HG03342 (cell line): ENCODE data around the gene SLC16A8.
"Not testable (repeated sequence)": the region's sequence is repeated elsewhere in the genome, so short reads cannot be mapped to it uniquely, and the experiment has no call there.

Experiments used
- ATAC-seq: cut with Tn5 transposase; IDR thresholded peaks from one replicate; pipeline ENCODE4 v1.9.1; 2021; ENCODE audit warnings: mild to moderate bottlenecking, moderate library complexity; ENCODE audit not compliant: unreplicated experiment

SLC16A8 gene

GRCh38 chr22:38086942-38087341, 3.0 kb upstream of the SLC16A8 start:
- no peak for ATAC-seq

- ATAC-seq, result no peak
These were observed 2.2 kb upstream of the SLC16A8 start for GRCh38 chr22:38086001-38086845.

- ATAC-seq, result no peak
These were observed 1.5 kb upstream of the SLC16A8 start for GRCh38 chr22:38085501-38085900.

GRCh38 chr22:38085056-38085455, 1.1 kb upstream of the SLC16A8 start:
- ATAC-seq, result no peak

- no peak for ATAC-seq
These were observed 836 bp downstream of the SLC16A8 start for GRCh38 chr22:38082986-38083710.

- ATAC-seq, result no peak
These were observed 1.8 kb downstream of the SLC16A8 start for GRCh38 chr22:38081941-38082828.

- no peak for ATAC-seq
These were observed 2.4 kb downstream of the SLC16A8 start for GRCh38 chr22:38081636-38081940.

GRCh38 chr22:38080850-38081635, 2.9 kb downstream of the SLC16A8 start:
- ATAC-seq, result no peak

- ATAC-seq, result no peak
These were observed 3.5 kb downstream of the SLC16A8 start for GRCh38 chr22:38080474-38080849.

GRCh38 chr22:38079804-38080203, 4.2 kb downstream of the SLC16A8 start:
- ATAC-seq, result no peak

GRCh38 chr22:38079208-38079607, 4.8 kb downstream of the SLC16A8 start:
- not testable (repeated sequence) for ATAC-seq

GRCh38 chr22:38078046-38078840, 5.7 kb downstream of the SLC16A8 start:
- ATAC-seq, result no peak

- no peak for ATAC-seq
These were observed 6.4 kb downstream of the SLC16A8 start for GRCh38 chr22:38077595-38077994.

GRCh38 chr22:38077096-38077495, 6.9 kb downstream of the SLC16A8 start:
- no peak for ATAC-seq

GRCh38 chr22:38075961-38076360, 8.0 kb downstream of the SLC16A8 start:
- no peak for ATAC-seq

- no peak for ATAC-seq
These were observed 8.7 kb downstream of the SLC16A8 start for GRCh38 chr22:38075105-38075825.

- ATAC-seq, result no peak
These were observed 9.5 kb downstream of the SLC16A8 start for GRCh38 chr22:38074181-38075104.
